OCI-LY3 (cell line): Measurements from ENCODE around the gene TSTD2.

ENCODE experiments used
- EZH2phosphoT487 ChIP-seq: fragments of 200-600 bp; shearing (Covaris generic); IDR thresholded peaks from 2 replicates; pipeline ENCODE4 v1.6.1; 2018; ENCODE audit warnings: antibody characterized with exemption, mixed run types, low read depth
- TF ChIP-seq, protein P1 (sequence below): fragments of 200-600, 300-600 bp; sonication (generic); IDR thresholded peaks from 2 replicates; pipeline ENCODE4 v1.5.1; 2014; ENCODE audit warnings: antibody characterized with exemption, low read length, low read depth

- TF ChIP-seq, protein P1, sequence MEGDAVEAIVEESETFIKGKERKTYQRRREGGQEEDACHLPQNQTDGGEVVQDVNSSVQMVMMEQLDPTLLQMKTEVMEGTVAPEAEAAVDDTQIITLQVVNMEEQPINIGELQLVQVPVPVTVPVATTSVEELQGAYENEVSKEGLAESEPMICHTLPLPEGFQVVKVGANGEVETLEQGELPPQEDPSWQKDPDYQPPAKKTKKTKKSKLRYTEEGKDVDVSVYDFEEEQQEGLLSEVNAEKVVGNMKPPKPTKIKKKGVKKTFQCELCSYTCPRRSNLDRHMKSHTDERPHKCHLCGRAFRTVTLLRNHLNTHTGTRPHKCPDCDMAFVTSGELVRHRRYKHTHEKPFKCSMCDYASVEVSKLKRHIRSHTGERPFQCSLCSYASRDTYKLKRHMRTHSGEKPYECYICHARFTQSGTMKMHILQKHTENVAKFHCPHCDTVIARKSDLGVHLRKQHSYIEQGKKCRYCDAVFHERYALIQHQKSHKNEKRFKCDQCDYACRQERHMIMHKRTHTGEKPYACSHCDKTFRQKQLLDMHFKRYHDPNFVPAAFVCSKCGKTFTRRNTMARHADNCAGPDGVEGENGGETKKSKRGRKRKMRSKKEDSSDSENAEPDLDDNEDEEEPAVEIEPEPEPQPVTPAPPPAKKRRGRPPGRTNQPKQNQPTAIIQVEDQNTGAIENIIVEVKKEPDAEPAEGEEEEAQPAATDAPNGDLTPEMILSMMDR: no peak
- TF ChIP-seq EZH2phosphoT487: no peak
These were observed 33.9 kb upstream of the TSTD2 start for GRCh38 chr9:97666907-97667686.
